ENCODE measurements around the gene MTCP1. TPM values are rescaled to one million over a fixed set of nuclear protein-coding genes. Genes with fewer than 3 reads are reported as not detected.
A peak's percentile ranks its signal among the peaks of the same experiment; 100 is the strongest.

MTCP1 gene, protein sequence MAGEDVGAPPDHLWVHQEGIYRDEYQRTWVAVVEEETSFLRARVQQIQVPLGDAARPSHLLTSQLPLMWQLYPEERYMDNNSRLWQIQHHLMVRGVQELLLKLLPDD
- 1.7 TPM for total RNA-seq

DNA sequence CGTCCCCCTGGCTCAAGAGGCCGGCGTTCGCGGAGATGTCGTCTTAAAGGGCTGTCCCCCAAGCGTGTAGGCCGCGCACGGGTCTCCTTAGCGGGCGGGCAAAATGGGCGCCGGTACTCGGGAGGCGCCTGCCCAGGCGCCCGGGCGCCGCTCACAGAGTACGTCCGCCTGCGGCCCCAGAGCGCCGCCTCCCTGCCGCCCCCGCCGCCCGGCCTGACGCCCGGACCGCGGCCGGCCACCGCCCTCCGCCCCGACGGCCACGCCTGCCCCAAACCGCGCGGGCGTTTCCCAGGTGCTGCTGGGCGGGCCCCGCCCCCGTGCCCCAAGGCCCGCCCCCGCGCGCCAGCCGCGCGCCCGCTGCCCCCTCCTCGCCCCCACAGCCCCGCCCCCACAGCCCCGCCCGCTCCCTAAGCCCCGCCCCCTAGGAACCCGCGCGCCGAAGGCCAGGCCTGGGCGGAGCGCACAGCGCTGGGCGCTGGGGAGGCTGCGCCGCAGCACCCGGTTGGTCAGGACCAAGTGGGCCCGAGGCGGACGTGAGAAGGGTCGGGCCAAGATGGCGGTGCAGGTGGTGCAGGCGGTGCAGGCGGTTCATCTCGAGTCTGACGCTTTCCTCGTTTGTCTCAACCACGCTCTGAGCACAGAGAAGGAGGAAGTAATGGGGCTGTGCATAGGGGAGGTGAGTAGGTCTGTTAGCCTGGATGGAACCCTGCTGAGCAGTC is at the start of gene MTCP1, which contains the start of the genes BRCC3 and CMC4:
TSS of gene MTCP1 (minus strand) at position 162 of the 719 bp plus-strand sequence. CDS start 5,126 bp downstream, outside the sequence.
TSS of gene BRCC3 (plus strand) at position 534 of the 719 bp plus-strand sequence. CDS start at position 554, 20 bp downstream.
TSS of gene CMC4 (minus strand) at position 162 of the 719 bp plus-strand sequence. CDS start 7,113 bp downstream, outside the sequence.
- peak; percentile 85 for DNase-seq

DNA sequence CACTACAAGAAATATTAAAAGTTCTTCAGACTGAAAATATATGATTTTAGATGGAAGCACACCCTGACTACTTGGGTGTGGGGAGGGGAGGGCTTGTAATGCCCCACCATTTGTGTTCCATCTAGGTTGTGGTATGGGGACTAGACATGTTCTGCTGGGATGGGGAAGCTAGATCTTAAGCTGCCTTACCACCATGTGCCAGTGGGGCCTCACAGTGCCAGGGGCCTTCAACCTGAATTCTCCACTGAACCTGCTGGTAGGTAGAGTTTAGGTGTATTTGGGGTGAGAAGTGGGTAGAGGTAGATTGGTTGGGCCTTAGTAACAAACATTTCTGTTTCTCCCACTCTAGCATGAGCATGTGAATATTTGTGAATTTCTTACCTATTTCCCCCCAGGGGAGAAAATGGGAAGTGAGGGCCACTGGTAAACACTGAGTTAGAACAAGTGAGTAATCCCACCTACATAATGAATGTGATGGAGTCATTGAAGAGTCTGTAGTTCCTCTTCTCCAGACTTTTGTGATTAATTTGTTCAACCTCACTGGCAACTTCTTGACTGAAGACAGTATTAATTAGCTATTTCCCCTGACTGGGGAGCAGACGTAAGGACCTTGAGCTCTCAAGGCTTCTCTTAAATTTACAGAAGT is 44.4 kb upstream of the MTCP1 start:
- no peak for DNase-seq

DNA sequence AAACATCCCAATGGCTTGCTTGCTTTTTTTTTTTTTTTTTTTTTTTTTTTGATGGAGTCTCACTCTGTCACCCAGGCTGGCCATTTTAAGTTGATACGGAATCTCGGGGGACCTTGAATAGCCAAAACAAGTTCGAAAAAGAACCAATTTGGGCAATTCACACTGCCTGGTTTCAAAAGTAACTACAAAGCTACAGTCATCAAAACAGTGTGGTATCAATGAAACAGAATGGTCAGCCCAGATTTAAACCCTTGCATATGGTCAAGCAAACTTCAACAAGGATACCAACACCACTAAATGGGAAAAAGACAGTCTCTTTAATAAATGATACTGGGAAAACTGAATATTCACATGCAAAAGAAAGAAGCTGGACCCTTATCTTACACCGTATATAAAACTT is 42.2 kb upstream of the MTCP1 start:
- DNase-seq, result no peak

DNA sequence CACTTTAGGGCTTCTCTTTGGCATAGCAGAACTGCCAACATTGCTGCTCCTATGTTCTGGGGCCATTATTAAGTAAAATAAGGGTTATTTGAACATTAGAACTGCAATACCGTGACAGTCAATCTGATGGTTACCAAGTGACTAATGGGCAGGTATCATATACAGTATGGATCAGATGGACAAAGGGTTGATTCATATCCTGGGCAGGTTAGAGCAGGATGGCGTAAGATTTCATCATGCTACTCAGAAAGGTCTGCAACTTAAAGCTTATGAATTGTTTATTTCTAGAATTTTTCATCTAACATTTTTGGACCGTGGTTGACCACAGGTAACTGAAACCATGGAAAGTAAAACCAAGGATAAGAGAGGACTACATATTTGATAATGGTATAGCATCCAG is 41.2 kb upstream of the MTCP1 start:
- no peak for DNase-seq

DNA sequence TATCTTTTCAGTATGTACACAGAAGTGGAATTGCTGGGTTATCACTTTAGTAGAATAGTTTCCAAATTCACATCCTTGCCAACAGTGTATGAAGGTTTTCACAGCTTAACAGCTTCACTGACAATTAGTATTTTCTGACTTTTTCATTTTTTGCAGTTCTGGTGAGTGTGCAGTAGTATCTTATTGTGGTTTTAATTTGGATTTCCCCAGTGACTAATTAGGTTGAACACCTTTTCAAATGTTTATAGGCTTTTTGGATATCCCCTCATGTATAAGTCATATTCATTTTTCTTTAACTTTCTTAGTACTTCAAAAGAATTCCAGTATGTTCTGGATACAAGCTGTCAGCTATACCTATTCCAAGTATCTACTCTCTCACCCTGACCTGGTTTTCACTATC is 37.5 kb upstream of the MTCP1 start:
- no peak for DNase-seq

DNA sequence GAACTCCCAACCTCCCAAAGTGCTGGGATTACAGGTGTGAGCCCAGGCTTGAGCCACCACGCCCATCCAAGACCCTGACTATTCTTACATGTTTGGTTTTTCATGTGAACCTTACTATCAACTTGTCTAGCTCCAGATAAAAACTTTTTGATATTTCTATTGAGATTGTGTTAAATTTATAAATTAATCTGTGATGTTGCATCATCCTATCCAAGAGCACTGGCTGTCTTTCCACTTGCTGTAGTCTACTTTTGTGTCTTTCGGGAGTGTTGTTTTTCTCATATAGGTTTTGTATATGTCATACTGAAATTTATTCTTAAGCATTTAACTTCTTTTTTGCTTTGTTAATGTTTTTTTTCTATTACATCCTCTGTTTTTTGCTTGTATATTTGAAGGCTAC is 35.0 kb upstream of the MTCP1 start:
- no peak for DNase-seq

DNA sequence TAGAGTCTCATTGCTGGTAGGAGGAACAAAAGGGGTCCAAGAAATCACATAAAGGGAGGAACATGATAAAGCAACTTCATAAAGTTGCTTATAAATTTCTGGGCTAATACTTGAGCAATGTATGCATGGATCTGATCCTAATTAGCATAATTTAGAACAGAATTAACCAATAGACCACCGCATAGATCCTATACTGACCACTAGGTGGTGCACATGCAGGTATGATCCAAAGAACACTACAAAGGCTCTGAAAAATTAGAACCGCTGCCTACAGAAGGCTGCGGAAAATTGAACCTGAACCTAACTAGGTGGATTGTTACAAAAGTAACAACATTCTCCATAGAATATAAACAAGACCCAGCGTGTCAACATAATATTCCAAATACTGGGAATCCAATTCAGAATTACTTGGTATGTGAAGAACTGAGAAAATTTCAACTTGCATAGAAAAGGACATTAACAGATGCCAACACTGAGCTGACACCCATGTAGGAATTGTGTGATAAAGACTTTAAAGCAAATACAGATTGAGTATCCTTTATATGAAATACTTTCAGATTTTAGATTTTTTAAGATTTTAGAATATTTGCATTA is 23.6 kb upstream of the MTCP1 start:
- DNase-seq, result peak; percentile 12

DNA sequence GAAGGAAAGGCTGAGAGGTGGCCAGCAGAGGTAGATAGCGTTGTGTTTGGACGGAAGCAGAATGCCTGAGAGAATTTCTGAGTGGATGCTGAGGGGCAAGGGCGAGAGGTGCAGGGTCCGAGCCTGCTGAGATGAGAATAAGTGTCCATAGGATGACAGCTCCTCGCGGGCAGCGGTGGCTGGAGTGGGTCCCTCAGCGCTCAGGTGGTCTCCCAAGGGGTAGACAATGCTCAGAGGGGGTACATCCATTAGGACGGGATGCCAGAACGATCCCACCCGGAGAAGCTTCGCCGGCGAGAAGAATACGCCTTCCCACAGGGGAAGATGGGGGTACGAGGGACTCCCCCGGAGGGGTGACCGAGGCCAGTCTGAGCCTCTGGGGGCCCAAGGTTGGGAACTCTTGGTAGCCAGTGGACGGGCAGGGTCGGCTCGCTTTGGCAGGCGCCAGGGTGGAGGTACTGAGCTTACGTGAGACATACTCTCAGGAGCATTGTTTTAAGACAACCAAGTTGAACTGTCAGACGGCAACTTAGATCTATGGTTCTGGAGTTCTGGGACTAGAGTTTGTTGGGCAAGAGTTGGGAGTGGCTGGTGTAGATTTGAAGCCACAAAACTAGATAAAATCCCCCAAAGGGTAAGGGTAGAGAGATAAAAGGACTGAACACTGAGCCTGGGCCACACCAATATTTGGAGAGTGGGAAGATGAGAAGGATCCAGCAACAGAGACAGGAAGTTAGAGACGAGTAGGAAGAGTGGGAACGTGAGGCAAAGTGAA is 16.2 kb upstream of the MTCP1 start:
- no peak for DNase-seq

DNA sequence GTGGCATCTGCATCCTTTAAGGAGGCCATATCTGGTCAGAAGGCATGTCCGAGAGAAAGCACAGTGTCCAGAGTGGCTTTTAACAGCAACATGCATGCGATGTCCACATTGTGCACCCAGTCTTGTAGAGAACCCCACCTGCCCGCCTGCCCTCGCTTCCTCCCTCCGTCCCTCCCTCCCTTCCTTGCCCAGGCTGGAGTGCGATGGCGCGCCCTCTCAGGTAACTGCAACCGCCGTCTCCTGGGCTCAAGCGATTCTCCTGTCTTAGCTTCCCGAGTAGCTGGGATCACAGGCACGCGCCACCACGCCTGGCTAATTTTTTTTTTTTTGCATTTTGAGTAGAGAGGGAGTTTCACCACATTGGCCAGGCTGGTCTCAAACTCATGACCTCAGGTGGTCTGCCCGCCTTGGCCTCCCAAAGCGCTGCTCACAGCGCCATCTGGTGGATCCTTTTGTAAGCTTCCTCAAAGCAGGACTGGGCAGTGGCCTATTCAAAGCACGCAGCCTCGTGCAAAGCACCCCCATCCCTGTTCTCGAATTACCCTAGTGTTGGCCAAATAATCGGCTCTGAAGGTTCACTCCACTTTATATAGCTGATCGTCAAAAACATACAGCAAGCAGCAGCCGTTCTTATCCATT is 15.4 kb upstream of the MTCP1 start:
- DNase-seq, result peak; percentile 33

DNA sequence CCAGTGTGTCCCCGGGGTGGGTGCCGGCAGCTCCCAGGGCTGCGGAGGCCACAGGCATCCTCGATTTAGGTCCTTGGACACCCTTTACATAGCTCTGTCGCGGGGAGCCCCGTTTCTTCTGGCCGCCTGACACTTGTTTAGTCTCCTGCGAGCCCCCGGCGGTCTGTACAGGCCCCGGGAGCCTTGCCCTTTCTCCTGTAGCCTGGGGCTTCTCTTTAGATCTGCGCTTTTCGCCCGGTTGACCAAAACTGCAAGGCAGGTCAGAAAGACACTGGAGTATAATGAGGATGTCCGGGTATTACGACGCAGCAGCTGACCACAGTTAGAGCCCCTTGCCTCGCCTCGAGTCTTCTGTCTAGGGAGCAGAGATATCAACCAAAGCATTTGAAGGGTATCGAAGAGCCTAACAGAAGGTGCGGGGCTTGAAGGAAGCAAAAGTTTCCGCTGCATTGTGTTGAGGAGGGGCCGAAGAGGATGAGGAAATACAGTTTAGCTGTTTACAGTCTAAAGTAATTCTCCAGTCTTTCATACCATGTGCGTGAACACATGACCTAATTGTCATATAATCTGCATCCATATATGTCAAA is 851 bp upstream of the MTCP1 start:
- no peak for DNase-seq

DNA sequence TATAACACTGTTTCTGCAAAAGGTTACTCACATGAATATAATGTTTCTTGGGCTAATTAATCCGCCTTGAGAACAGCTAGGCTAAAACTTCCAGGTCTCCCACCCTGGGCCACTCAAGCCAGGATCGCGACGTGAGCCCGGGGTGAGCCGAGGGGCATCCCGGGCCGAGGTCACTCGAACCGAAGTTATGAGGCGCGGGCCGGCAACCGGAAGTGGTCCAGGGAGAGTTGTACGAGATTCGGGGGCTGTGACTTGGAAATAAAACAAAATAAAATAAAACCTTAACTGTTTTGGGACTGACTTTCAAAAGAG is 317 bp downstream of the MTCP1 start:
- DNase-seq, result no peak

DNA sequence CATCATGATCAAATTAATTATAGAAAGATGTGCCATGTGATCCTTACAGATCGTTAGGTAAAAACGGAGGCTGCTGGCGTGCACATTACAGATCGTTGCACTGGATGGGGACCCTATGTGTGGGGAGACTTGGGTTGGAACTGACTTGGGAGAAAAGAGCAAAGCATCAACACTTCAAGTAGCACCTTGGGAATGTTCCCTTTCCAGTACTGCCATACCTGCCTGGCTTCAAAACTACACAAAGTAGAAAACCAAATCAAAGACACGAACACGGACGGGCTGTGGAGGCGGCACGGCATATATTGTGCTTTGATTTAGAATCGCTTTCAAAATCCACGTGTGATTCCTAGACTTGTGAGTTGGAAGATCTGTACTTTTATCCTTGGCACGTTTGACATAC is 898 bp downstream of the MTCP1 start:
- peak; percentile 3 for DNase-seq

DNA sequence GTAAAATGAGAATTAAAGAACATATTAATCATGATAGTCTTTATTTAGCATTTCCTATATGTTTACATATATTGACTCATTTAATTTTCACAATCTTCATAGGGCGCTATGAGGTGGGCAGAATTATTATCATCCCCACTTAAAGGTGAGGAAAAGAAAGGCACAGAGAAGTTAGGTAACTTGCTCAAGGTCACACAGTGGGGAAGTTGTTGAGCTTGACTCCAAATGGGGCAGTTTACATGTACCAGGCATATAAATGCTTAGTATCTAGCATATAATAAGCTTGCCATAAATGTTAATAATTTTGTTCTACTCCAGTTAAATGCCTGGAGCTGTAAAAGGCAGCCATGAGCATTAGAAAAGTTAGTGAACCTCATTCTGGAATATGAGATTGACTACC is 1.5 kb downstream of the MTCP1 start:
- no peak for DNase-seq

DNA sequence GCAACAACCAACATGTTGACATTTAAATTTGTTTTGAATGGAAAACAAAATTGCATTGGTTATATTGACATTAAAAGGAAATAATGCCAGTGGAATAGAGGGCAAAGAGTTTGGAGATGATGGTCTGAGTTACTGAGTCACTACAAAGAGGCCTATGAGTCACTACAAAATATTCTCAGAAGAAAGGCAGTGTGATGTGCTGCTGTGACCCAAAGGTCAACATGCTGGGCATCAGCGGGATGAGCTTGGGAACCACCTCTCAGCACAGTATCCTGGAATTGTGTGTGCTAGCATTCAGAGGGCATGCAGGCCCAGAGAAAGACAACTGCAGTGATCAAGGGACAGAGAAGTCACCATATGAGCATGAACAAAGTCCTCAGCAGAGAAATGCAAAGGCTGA is 2.8 kb downstream of the MTCP1 start:
- DNase-seq, result no peak

DNA sequence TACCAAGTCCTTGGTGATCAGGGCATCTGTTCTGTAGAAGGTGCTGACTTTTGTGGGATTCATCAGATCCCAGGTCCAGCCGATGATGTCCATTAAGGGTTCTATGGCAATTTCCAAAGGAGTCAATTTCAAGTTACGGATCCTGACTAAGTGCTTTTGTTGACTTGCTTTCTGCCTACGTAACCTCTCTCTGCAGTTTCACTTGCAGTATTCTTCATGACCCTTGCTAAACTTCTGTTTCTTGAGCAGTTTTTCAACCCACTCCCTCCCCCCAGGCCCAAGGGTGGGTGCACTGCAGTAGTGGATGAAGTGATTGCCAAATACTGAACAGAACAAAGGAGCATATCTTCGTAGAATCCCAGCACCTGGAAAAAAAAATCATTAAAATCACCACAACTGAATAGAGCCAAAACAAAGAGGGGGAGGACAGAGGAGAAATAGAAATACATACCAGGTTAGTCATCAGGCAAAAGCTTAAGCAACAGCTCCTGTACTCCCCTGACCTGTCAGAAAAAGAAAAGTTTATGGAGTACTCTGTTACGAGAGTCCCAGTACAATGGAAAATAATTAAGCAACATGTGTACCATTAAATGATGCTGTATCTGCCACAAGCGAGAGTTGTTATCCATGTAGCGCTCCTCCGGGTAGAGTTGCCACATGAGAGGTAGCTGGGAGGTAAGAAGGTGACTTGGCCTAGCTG is 5.8 kb downstream of the MTCP1 start:
- no peak for DNase-seq

DNA sequence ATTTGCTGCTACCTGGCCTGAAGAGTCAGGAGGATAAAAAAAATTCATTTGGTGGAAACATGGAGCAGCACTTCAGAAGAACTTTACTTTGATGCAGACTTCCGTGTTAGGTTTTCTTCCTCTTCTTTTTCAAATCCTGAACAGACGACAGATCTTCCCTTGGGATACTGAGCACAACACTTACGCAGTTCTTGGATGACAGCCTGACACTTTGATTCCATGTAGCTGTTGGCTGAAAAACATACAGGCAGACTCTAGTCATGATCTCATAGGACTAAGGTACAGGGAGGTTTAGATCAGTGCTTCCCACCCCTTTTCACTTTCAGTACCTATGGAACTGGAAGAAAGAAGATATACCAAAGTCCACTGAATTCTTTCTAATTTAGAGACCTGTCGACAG is 9.2 kb downstream of the MTCP1 start:
- peak; percentile 45 for DNase-seq

DNA sequence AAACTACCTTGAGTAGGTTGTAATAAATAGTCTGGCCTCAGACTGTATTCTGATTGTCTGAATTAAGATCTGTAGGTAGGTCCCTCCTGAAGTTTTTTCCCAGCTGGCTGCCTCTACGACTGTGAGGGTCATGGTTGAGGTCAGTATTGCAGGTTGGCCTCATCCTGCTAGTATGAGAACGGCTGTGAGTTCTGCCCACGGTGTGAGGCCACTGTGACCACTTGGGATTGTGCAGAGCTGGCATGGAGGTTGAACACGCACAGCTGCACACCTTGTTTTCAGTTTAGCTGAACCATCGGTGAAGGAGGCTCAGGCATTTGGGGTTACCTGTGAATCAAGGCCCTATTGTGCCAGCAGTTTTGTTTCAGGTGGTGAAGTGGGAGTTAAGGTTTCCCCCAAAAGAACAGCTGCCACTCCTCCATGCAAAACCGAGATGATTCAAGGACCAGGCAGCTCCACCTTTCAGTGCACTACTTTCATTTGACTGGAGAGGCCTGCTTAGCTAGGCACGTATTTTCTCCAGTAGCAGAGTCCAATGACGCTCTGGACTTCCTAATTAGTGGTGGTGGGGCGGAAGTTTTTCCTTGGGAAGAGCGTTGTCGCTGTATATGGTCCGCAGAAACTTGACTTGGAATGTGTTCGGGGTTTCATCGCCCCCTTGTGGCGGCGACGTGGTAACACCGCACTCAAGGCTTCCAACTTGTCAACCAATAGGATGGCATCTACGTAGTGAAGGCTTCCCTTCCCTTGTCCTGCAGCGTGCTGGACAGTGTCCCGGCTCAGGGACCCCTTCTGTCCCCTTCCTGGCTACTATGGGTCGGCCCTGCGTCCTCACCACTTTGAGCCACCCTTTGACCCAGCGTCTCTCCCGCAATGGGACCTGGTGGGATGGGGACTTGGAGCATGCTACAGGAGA is 13.8 kb downstream of the MTCP1 start:
- peak; percentile 82 for DNase-seq

DNA sequence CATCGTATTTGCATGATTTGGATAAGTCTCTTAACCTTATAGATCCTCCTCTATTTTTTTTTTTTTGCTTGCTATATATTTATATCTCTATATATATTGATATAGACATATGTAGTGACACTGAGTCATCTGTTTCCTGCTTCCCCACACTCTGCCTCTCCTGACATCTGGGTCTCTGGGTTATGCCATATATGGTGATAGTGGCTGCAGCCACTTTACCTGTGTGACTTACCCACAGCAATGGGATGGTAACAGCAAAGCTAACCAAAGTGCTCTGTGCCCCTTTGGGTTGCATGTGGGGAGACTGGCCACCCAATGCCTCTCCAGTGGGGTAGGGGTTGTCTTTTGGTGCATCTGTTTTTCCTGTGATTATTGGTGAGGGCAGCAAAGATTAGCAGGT is 14.5 kb downstream of the MTCP1 start:
- DNase-seq, result no peak

DNA sequence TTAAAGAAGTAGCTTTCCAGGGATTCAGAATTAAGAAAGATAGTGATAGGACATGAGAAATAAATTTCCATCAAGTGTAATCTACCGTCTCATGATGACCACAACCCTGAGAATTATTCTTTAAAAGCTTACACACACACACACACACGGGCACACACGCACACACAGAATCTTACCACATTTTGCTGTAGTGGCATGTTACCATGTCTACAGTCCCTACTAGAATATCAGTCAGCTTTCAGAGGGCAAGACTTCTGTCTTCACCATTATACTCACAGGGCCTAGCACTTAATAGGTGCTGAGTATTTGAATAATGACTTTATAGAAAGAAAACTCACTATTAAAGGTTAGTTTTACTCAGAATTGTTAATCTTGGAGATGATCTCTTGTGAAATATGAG is 15.4 kb downstream of the MTCP1 start:
- DNase-seq, result no peak

DNA sequence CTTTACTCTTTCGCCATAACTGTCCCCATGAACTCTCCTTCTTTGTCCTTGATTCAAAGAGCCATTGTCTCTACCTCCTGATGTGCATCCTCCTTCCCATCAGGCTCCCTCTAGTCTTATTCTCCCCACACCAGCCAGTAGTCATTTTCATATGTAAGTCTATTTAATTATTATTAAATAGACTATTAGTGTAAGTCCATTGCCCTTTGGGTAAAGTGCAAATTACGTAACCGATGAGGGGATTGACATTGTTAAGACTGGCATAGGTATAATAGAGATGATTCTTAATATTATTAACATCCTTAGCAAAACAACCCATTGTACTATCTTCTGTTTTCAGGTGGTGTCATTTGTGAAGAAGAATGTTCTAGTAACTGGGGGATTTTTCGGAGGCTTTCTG is 16.7 kb downstream of the MTCP1 start:
- no peak for DNase-seq

Measured in tongue (tissue), 2 donors.